NCI-H1417 treated with DMSO at 0.1 percent for 48 hours (cell line): ENCODE data around the gene PTCHD1.

Experiments
- DNase-seq: peaks from one replicate; lab custom pipeline; 2025; lab: John Stamatoyannopoulos, UW

The PTCHD1 gene

GRCh38 chrX:23398570-23398969 lies 63.9 kb downstream of the PTCHD1 start:
- DNase-seq, result no peak

- no peak for DNase-seq
Measured at GRCh38 chrX:23403849-23404248, 69.2 kb downstream of the PTCHD1 start.

- no peak for DNase-seq
Measured at GRCh38 chrX:23422912-23423311, 88.3 kb downstream of the PTCHD1 start.

GRCh38 chrX:23434356-23434884 lies 99.8 kb downstream of the PTCHD1 start:
- no peak for DNase-seq

GRCh38 chrX:23435108-23435507 lies 100.5 kb downstream of the PTCHD1 start:
- no peak for DNase-seq

DNA sequence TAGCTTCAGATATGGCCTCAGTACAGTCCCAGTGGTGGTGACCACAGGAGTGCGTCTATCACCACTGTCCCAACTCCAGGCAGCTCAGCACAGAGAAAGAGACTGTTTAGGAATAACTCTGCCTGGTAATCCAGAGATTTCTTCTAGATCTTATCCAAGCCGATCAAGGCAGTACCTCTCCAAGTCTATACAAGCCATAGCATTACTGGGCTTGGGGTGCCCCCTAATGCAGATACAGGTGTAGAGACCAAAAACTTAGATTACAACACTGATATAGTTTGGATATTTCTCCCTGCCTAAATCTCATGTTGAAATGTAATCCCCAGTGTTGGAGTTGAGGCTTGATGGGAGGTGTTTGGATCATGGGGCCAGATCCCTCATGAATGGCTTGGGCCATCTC lies 100.9 kb downstream of the PTCHD1 start:
- DNase-seq, result no peak

DNA sequence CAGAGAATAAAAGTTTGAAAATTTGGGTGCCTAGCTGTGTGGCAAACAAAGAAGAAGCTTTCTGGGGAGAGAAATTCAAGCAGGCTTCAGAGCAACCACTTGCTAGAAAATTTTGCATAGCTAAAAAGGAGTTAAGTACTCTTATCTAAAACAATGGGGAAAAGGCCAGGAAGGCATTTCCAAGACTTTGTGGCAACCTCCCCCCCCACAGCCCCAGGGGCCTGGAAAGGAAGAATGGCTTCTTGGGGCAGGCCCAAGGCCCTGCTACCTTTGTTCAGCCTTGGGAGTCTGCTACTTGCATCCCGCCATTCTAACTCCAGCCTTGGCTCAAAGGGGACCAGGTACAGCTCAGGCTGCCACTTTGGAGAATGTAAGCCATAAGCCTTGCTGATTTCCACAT lies 102.2 kb downstream of the PTCHD1 start:
- no peak for DNase-seq

DNA sequence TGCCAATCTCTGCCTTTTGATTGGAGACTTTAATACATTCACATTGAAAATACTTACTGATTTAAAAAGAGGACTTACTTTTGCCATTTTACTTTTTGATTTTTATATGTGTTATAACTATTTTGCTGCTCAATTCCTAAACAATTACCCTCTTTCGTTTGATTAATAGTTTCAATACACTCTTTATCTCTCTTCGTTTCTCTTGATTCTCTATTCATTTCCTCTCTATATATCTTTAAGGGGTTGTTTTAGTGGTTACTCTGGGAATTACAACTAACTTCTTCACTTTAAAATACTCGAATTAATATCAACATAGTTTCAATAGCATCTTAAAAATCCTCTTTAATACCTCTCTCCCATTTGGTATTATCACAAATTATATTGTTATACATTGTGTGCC lies 116.6 kb downstream of the PTCHD1 start:
- DNase-seq, result no peak
